GM23338 (cell line): Measurements from ENCODE around the gene SPATS2. TPM values are rescaled to one million over a fixed set of nuclear protein-coding genes. Genes with fewer than 3 reads are reported as not detected.

Experiments
- ATAC-seq: fragments of 200-7000 bp; cut with Tn5 transposase; 3 replicates; pipeline ENCODE4 v1.9.1; 2020
- DNase-seq: peaks from one replicate; pipeline ENCODE4 v3.0.0-alpha.2; 2015; ENCODE audit warnings: low spot score
- H2AFZ ChIP-seq: fragments of 200-600 bp; sonication (generic); 2 replicates; pipeline ENCODE4 v1.8.0; 2016; ENCODE audit warnings: antibody characterized with exemption, mild to moderate bottlenecking, moderate library complexity
- H3F3A ChIP-seq: fragments of 200-600 bp; sonication (generic); replicated peaks from 2 replicates; pipeline ENCODE4 v1.8.0; 2017; ENCODE audit warnings: antibody characterized with exemption, mixed run types, low read depth
- H3K27ac ChIP-seq: fragments of 200-600 bp; sonication (generic); 2 replicates; pipeline ENCODE4 v1.6.1; 2016; ENCODE audit warnings: low read depth
- H3K27me3 ChIP-seq: fragments of 200-600 bp; sonication (generic); 2 replicates; pipeline ENCODE4 v1.8.0; 2016; ENCODE audit warnings: mild to moderate bottlenecking, mixed run types, moderate library complexity; ENCODE audit not compliant: insufficient read depth
- H3K36me3 ChIP-seq: fragments of 200-600 bp; sonication (generic); 2 replicates; pipeline ENCODE4 v1.8.0; 2016; ENCODE audit warnings: mild to moderate bottlenecking; ENCODE audit not compliant: insufficient read depth
- H3K4me1 ChIP-seq: fragments of 200-600 bp; sonication (generic); 2 replicates; pipeline ENCODE4 v1.8.0; 2016; ENCODE audit warnings: mild to moderate bottlenecking, moderate library complexity; ENCODE audit not compliant: insufficient read depth
- H3K4me2 ChIP-seq: fragments of 200-600 bp; sonication (generic); 2 replicates; pipeline ENCODE4 v1.7.1; 2017; ENCODE audit warnings: mixed run types
- H3K4me3 ChIP-seq: fragments of 200-600 bp; sonication (generic); 2 replicates; pipeline ENCODE4 v1.6.1; 2016; ENCODE audit warnings: mixed run types
- H3K79me2 ChIP-seq: fragments of 200-600 bp; sonication (generic); replicated peaks from 2 replicates; pipeline ENCODE4 v1.8.0; 2017; ENCODE audit warnings: mild to moderate bottlenecking; ENCODE audit not compliant: insufficient read depth
- H3K9me2 ChIP-seq: fragments of 200-600 bp; sonication (generic); 2 replicates; pipeline ENCODE4 v1.8.0; 2017; ENCODE audit not compliant: insufficient read depth
- H4K20me1 ChIP-seq: fragments of 200-600 bp; sonication (generic); replicated peaks from 2 replicates; pipeline ENCODE4 v1.8.0; 2017; ENCODE audit warnings: mild to moderate bottlenecking; ENCODE audit not compliant: insufficient read depth
- H3K27ac Mint-ChIP-seq: 2 replicates; pipeline ENCODE4 v1.8.0; 2020; ENCODE audit warnings: inconsistent platforms, mild to moderate bottlenecking, moderate library complexity, mixed read lengths
- H3K27me3 Mint-ChIP-seq: 3 replicates; pipeline ENCODE4 v1.8.0; 2022; ENCODE audit warnings: low read depth, mild to moderate bottlenecking, moderate library complexity, mixed read lengths, inconsistent platforms; ENCODE audit not compliant: insufficient read depth, poor library complexity
- H3K36me3 Mint-ChIP-seq: 3 replicates; pipeline ENCODE4 v1.8.0; 2021; ENCODE audit warnings: low read depth, mild to moderate bottlenecking, inconsistent platforms, moderate library complexity, mixed read lengths
- H3K4me1 Mint-ChIP-seq: 3 replicates; pipeline ENCODE4 v1.8.0; 2020; ENCODE audit warnings: mild to moderate bottlenecking, inconsistent platforms, mixed read lengths
- H3K4me3 Mint-ChIP-seq: 3 replicates; pipeline ENCODE4 v1.8.0; 2021; ENCODE audit warnings: moderate library complexity, mild to moderate bottlenecking, inconsistent platforms, mixed read lengths
- H3K9me3 Mint-ChIP-seq: 3 replicates; pipeline ENCODE4 v1.8.0; 2020; ENCODE audit warnings: moderate library complexity, mild to moderate bottlenecking, inconsistent platforms, mixed read lengths
- CREB1 ChIP-seq: fragments of 250-450 bp; sonication (Bioruptor Pico); IDR thresholded peaks from 2 replicates; pipeline ENCODE4 v1.5.0; 2020; ENCODE audit warnings: low read depth, mild to moderate bottlenecking, moderate library complexity
- EZH2 ChIP-seq: fragments of 200-600 bp; sonication (generic); IDR thresholded peaks from one replicate; pipeline ENCODE4 v1.8.0; 2017; ENCODE audit warnings: antibody characterized with exemption, mild to moderate bottlenecking, low read depth; ENCODE audit not compliant: unreplicated experiment
- EZH2phosphoT487 ChIP-seq: fragments of 200-600 bp; sonication (generic); IDR thresholded peaks from one replicate; pipeline ENCODE4 v1.8.1; 2018; ENCODE audit warnings: antibody characterized with exemption; ENCODE audit not compliant: unreplicated experiment
- JUNB ChIP-seq: IDR thresholded peaks from one replicate; pipeline ENCODE4 v1.6.1; 2016; ENCODE audit warnings: antibody characterized with exemption; ENCODE audit not compliant: unreplicated experiment
- NANOG ChIP-seq: IDR thresholded peaks from 2 replicates; pipeline ENCODE4 v1.6.1; 2016; ENCODE audit warnings: antibody characterized with exemption, borderline replicate concordance
- POLR2AphosphoS5 ChIP-seq: IDR thresholded peaks from 2 replicates; pipeline ENCODE4 v1.6.1; 2016; ENCODE audit warnings: antibody characterized with exemption, low read depth
- REST ChIP-seq: IDR thresholded peaks from one replicate; pipeline ENCODE4 v1.6.1; 2018; ENCODE audit warnings: antibody characterized with exemption; ENCODE audit not compliant: unreplicated experiment
- STAT1 ChIP-seq: IDR thresholded peaks from one replicate; pipeline ENCODE4 v1.6.1; 2016; ENCODE audit warnings: antibody characterized with exemption; ENCODE audit not compliant: unreplicated experiment
- ZNF114 ChIP-seq: fragments of 250-450 bp; sonication (Bioruptor Pico); IDR thresholded peaks from 2 replicates; pipeline ENCODE4 v1.5.0; 2020; ENCODE audit warnings: mild to moderate bottlenecking, moderate library complexity
- ZNF331 ChIP-seq: fragments of 250-450 bp; sonication (Bioruptor Pico); IDR thresholded peaks from 2 replicates; pipeline ENCODE4 v1.5.0; 2020; ENCODE audit warnings: low read depth, mild to moderate bottlenecking, moderate library complexity
- ZNF462 ChIP-seq: fragments of 250-450 bp; sonication (Bioruptor Pico); IDR thresholded peaks from 2 replicates; pipeline ENCODE4 v1.5.0; 2020; ENCODE audit warnings: mild to moderate bottlenecking, moderate library complexity
- polyA plus RNA-seq: library from polyadenylated mRNA; unstranded; fragments of >200 nt; fragmentation: Nextera tagmentation; extraction: Ambion mirVana; gene quantifications from 2 replicates; pipeline ENCODE4 v1.2.1, GENCODE V29; 2016
- total RNA-seq: library from RNA; depleted of rRNA; stranded (reverse); fragments of >200 nt; shearing (Covaris generic); gene quantifications from 2 replicates; pipeline ENCODE4 v1.2.3, GENCODE V29; 2014

The SPATS2 gene
- total and polyA plus RNA-seq, 2 experiments from 2014 or later, result 20.6 to 61.0 TPM

- TF ChIP-seq EZH2, result no peak
Measured at GRCh38 chr12:49370539-49370938, 3.3 kb downstream of the SPATS2 start (continued).

DNA sequence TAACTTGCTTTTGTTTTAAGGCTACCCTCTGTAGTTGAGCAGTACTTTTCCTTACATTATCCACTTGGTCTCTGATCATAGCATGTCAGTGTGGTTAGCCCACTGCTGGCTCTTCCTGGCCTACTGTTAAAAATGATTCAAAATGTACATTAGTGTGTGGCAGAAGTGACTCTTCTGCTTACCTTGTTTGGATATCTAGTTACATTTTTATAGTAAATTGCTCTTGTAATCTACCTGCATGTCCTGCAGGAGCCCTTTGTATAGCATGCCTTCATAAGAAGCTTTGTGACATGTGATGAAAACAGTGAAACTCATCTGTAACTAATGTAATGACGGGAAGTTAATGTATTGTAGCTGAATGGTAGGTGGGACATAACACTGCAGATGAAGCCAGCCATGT is 8.1 kb downstream of the SPATS2 start:
- Histone ChIP-seq H3K4me3 (no peak overlapping the region), H3K27me3 (no peaks in the 10 kb centered on the region), H4K20me1 (peaks cover 16% of the 10 kb centered on the region), H3K4me1 (peaks cover 4% of the 10 kb centered on the region; the same call in 1 of the 2 replicates), H2AFZ (no peak overlapping the region), H3K4me2 (no peak overlapping the region), H3F3A (no peaks in the 10 kb centered on the region), H3K36me3 (no peaks in the 10 kb centered on the region), H3K79me2 (peaks cover 49% of the 10 kb centered on the region), H3K27ac (no peak overlapping the region), H3K9me2 (no peaks in the 10 kb centered on the region)
- DNase-seq, result no peak
- Mint-ChIP-seq H3K27me3 (peaks cover 4% of the 10 kb centered on the region), H3K4me3 (no peak overlapping the region), H3K27ac (no peak overlapping the region), H3K4me1 (peaks cover 9% of the 10 kb centered on the region), H3K36me3 (peaks cover 9% of the 10 kb centered on the region; the same call in 2 of the 3 replicates), H3K9me3 (no peaks in the 10 kb centered on the region)
- no peak for ATAC-seq
- TF ChIP-seq POLR2AphosphoS5 (no peak), CREB1 (CRISPR knock-in tag) (no peak), ZNF462 (CRISPR knock-in tag) (no peak), NANOG (no peak), EZH2phosphoT487 (no peak), EZH2 (no peak), REST (no peak), JUNB (no peak), ZNF331 (CRISPR knock-in tag) (no peak), ZNF114 (CRISPR knock-in tag) (no peak), STAT1 (no peak)
